Tibial nerve (tissue), 4 donors: ENCODE measurements around the gene SPTBN1. TPM values are rescaled to one million over a fixed set of nuclear protein-coding genes. Genes with fewer than 3 reads are reported as not detected.
A peak's percentile ranks its signal among the peaks of the same experiment; 100 is the strongest.

ENCODE experiments used
- DNase-seq, 2 donors: peaks; one replicate each; pipeline ENCODE4 v3.0.0-alpha.2; 2019; ENCODE audit warnings: low spot score in 2 of 2
- H3K27ac ChIP-seq, 4 donors: fragments of 200-600 bp; sonication (generic) in 3 of 4; one replicate each; pipeline ENCODE4 v1.5.1; 2017 to 2019; ENCODE audit warnings: mild to moderate bottlenecking in 1 of 4
- H3K27me3 ChIP-seq, 2 donors: fragments of 200-600 bp; sonication (generic) in 1 of 2; one replicate each; pipeline versions ENCODE4 v1.5.1 to v1.6.0; 2017 to 2019
- H3K36me3 ChIP-seq, 3 donors: fragments of 200-600 bp; sonication (generic); one replicate each; pipeline ENCODE4 v1.5.1; 2018 to 2019
- H3K4me1 ChIP-seq, 4 donors: fragments of 200-600 bp; sonication (generic) in 3 of 4; one replicate each; pipeline ENCODE4 v1.5.1; 2017 to 2019
- H3K4me3 ChIP-seq, 4 donors: fragments of 200-600 bp; sonication (generic) in 3 of 4; one replicate each; pipeline ENCODE4 v1.5.1; 2017 to 2019; ENCODE audit warnings: mild to moderate bottlenecking in 1 of 4, moderate library complexity in 1 of 4
- H3K9me3 ChIP-seq, 4 donors: fragments of 200-600 bp; sonication (generic) in 3 of 4; one replicate each; pipeline ENCODE4 v1.5.1; 2017 to 2019
- CTCF ChIP-seq, 5 experiments: fragments of 200-600 bp in 3 of 5; fragments of 450-650 bp in 2 of 5; sonication (generic) in 3 of 5; IDR thresholded peaks; one replicate each; pipeline ENCODE4 v1.5.1; 2016 to 2019; ENCODE audit warnings: antibody characterized with exemption in 5 of 5, mild to moderate bottlenecking in 3 of 5, moderate library complexity in 2 of 5
- EP300 ChIP-seq, 2 donors: sonication (generic); formaldehyde crosslinking; IDR thresholded peaks; one replicate each; pipeline ENCODE4 v1.6.1; 2017; ENCODE audit warnings: antibody characterized with exemption in 2 of 2, mild to moderate bottlenecking in 1 of 2
- POLR2A ChIP-seq, 2 donors: fragments of 450-650 bp; IDR thresholded peaks; one replicate each; pipeline ENCODE4 v1.6.1; 2017; ENCODE audit warnings: antibody characterized with exemption in 2 of 2, mild to moderate bottlenecking in 2 of 2, moderate library complexity in 2 of 2
- WGBS, 2 donors: methylation state at CpG; one replicate each; pipeline ENCODE4 v1.1.5; 2018; 5-methylcytosine and 5-hydroxymethylcytosine counted together
- total RNA-seq, 4 donors: library from RNA; depleted of rRNA; stranded (reverse); fragments of >200 nt; gene quantifications; one replicate each; pipeline ENCODE4 v1.1.0, GENCODE V29; 2016

The SPTBN1 gene
- total RNA-seq, 4 donors from 2014 or later, result 670 to 967 (median 890) TPM

- Histone ChIP-seq H3K4me3 (peak overlapping the region; percentile 47 to 69 (median 61)), H3K27me3 (no peaks in the 10 kb centered on the region), H3K9me3 (no peaks in the 10 kb centered on the region), H3K36me3 (no peaks in the 10 kb centered on the region), H3K27ac (peak overlapping the region; percentile 82 to 94 (median 88)), H3K4me1 (peaks cover 0 to 95% (median 55%) of the 10 kb centered on the region in 4 donors)
- WGBS, 2 donors, result 42 to 47% methylated on average over 3 of the region's 4 CpGs
- no peak for DNase-seq
- no peak for TF ChIP-seq CTCF (IDR thresholded peaks at IDR 0.05)
- no peak for TF ChIP-seq EP300 (IDR thresholded peaks at IDR 0.05)
- TF ChIP-seq POLR2A (IDR thresholded peaks at IDR 0.05), result no peak
These were observed 104.9 kb downstream of the SPTBN1 start for GRCh38 chr2:54561010-54561409.

GRCh38 chr2:54564439-54564838 lies 108.3 kb downstream of the SPTBN1 start:
- WGBS, 2 donors, result 59 to 83% methylated on average over 2 of the region's 2 CpGs
- no peaks in the 10 kb centered on the region for H3K9me3 ChIP-seq
- no peaks in the 10 kb centered on the region for H3K27me3 ChIP-seq
- no peaks in the 10 kb centered on the region for H3K36me3 ChIP-seq
- no peak for TF ChIP-seq POLR2A (IDR thresholded peaks at IDR 0.05)
- TF ChIP-seq CTCF (IDR thresholded peaks at IDR 0.05), result no peak
- no peak for TF ChIP-seq EP300 (IDR thresholded peaks at IDR 0.05)
- H3K27ac ChIP-seq, result peak overlapping the region in 2 of 4 donors; percentile 26 to 42
- no peak for DNase-seq
- no peak overlapping the region for H3K4me3 ChIP-seq
- peaks cover 0 to 95% (median 48%) of the 10 kb centered on the region in 4 donors for H3K4me1 ChIP-seq

GRCh38 chr2:54565551-54565950 lies 109.4 kb downstream of the SPTBN1 start:
- Histone ChIP-seq H3K36me3 (no peaks in the 10 kb centered on the region), H3K27me3 (no peaks in the 10 kb centered on the region), H3K9me3 (no peaks in the 10 kb centered on the region), H3K4me3 (no peak overlapping the region), H3K4me1 (peaks cover 3 to 95% (median 53%) of the 10 kb centered on the region in 4 donors), H3K27ac (peak overlapping the region in 2 of 4 donors; percentile 37 to 42)
- no peak for TF ChIP-seq EP300 (IDR thresholded peaks at IDR 0.05)
- no peak for TF ChIP-seq CTCF (IDR thresholded peaks at IDR 0.05)
- no peak for TF ChIP-seq POLR2A (IDR thresholded peaks at IDR 0.05)
- DNase-seq, result no peak

- 82 to 89% methylated on average over 1 of the region's 1 CpG for WGBS, 2 donors
These were observed 110.8 kb downstream of the SPTBN1 start for GRCh38 chr2:54566896-54567295.

GRCh38 chr2:54568876-54569321 lies 112.8 kb downstream of the SPTBN1 start:
- peak overlapping the region; percentile 14 to 91 (median 78) for H3K27ac ChIP-seq
- WGBS, 2 donors, result 27 to 32% methylated on average over 5 of the region's 5 CpGs

More at GRCh38 chr2:54566896-54567295, 110.8 kb downstream of the SPTBN1 start:
- no peaks in the 10 kb centered on the region for H3K9me3 ChIP-seq
- H3K36me3 ChIP-seq, result no peaks in the 10 kb centered on the region
- H3K27me3 ChIP-seq, result no peaks in the 10 kb centered on the region
- no peak for TF ChIP-seq CTCF (IDR thresholded peaks at IDR 0.05)
- no peak for TF ChIP-seq POLR2A (IDR thresholded peaks at IDR 0.05)
- TF ChIP-seq EP300 (IDR thresholded peaks at IDR 0.05), result no peak
- H3K4me3 ChIP-seq, result no peak overlapping the region
- no peak overlapping the region for H3K27ac ChIP-seq
- DNase-seq, result no peak
- H3K4me1 ChIP-seq, result peaks cover 5 to 97% (median 55%) of the 10 kb centered on the region in 4 donors

More at GRCh38 chr2:54568876-54569321, 112.8 kb downstream of the SPTBN1 start:
- Histone ChIP-seq H3K27me3 (no peaks in the 10 kb centered on the region), H3K4me1 (peaks cover 5 to 100% (median 69%) of the 10 kb centered on the region in 4 donors), H3K36me3 (no peaks in the 10 kb centered on the region), H3K4me3 (no peak overlapping the region), H3K9me3 (no peaks in the 10 kb centered on the region)
- TF ChIP-seq CTCF (IDR thresholded peaks at IDR 0.05) (no peak), EP300 (IDR thresholded peaks at IDR 0.05) (no peak), POLR2A (IDR thresholded peaks at IDR 0.05) (no peak)
- DNase-seq, result no peak
